ENCODE measurements around the gene PRCP. TPM values are rescaled to one million over a fixed set of nuclear protein-coding genes. Genes with fewer than 3 reads are reported as not detected.

The PRCP gene
- total and polyA plus RNA-seq, 2 donors (not counting 3 experiments of a cell fraction or from before 2014, with no cell fraction given) = 170 to 277 TPM

DNA sequence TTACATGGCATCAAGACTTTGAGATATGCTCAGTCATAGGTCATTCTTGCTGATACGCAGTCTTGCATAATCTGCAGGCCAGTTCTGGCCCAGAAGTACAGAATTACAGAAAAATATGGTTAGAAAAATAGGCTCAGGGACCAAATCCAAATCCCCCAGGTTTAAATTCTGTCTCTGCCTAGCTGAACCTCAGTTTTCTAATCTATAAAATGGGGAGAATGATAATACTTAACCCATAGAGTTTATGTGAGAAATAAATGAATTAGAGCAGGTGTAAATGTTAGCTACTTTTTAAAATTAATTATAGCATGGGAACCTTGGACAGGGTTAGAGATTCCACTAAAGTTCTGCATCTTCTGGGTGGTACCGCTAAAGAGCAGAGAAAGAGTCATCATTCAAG, 114.2 kb downstream of the PRCP start:
- no peak overlapping the region for H2AFZ ChIP-seq (ENCODE audit: low read depth, low read length)
- H3K9me3 ChIP-seq (replicated peaks; ENCODE audit: control insufficient read depth, insufficient read depth, low read length) = no peaks in the 10 kb centered on the region
- H4K20me1 ChIP-seq (replicated peaks; ENCODE audit: control insufficient read depth, extremely low read depth, insufficient read depth, low read length) = no peaks in the 10 kb centered on the region
- dilution Hi-C loops (cut with MboI; ENCODE audit: extremely low pct_ligation_motif_present, low sequenced_read_pairs) (no loop called here), intact Hi-C loops (cut with micrococcal nuclease) (no loop called here)
- TF ChIP-seq POLR2A (IDR thresholded peaks at IDR 0.05; ENCODE audit: low read depth, low read length) (no peak), POLR2AphosphoS5 (IDR thresholded peaks at IDR 0.05; ENCODE audit: insufficient read depth, low read depth, low read length) (no peak), EZH2 (IDR thresholded peaks at IDR 0.05; ENCODE audit: borderline replicate concordance, low read depth, low read length, severe bottlenecking) (no peak), FOS (IDR thresholded peaks at IDR 0.05; ENCODE audit: borderline replicate concordance, insufficient read depth, low read length) (no peak), CTCF (IDR thresholded peaks at IDR 0.05; ENCODE audit: extremely low read depth in 1 of 2, insufficient read depth in 1 of 2, low read depth in 1 of 2, low read length in 2 of 2) (no peak), MYC (IDR thresholded peaks at IDR 0.05; ENCODE audit: low read depth, low read length) (no peak), JUN (IDR thresholded peaks at IDR 0.05; ENCODE audit: borderline replicate concordance, insufficient read depth, insufficient read length, low read depth) (no peak), MAX (IDR thresholded peaks at IDR 0.05; ENCODE audit: insufficient read depth, insufficient read length) (no peak)
- no peaks in the 10 kb centered on the region for H3K79me2 ChIP-seq (ENCODE audit: control insufficient read depth, insufficient read depth, low read length)
- H3K4me3 ChIP-seq (replicated peaks in 1 of 3; ENCODE audit: insufficient read depth in 1 of 3, low read depth in 1 of 3, low read length in 3 of 3) = no peak overlapping the region
- CTCF ChIA-PET = interaction anchor here (1.4 to 2.0 kb wide), 2 partner anchors 9 to 12 kb away, joined by 5 to 17 read pairs; no protein-coding TSS in a partner anchor
- POLR2A ChIA-PET = no interaction called here
- no peak overlapping the region for H3K4me2 ChIP-seq (ENCODE audit: insufficient read depth, low read length)
- H3K36me3 ChIP-seq (ENCODE audit: control insufficient read depth in 2 of 2, extremely low read depth in 1 of 2, insufficient read depth in 2 of 2, low read length in 2 of 2) = no peaks in the 10 kb centered on the region
- BruUV-seq (replicated peaks) = no TSS peak
- H3K9me1 ChIP-seq (replicated peaks; ENCODE audit: control insufficient read depth, extremely low read depth, insufficient read depth, low read length) = no peaks in the 10 kb centered on the region
- no peak overlapping the region for H3K9ac ChIP-seq (replicated peaks; ENCODE audit: extremely low read depth, insufficient read depth, low read length)
- H3K27me3 ChIP-seq (ENCODE audit: control insufficient read depth in 2 of 2, insufficient read depth in 2 of 2, low read length in 2 of 2) = no peaks in the 10 kb centered on the region
- H3K4me1 ChIP-seq (ENCODE audit: control insufficient read depth, extremely low read depth, insufficient read depth, low read length) = peaks cover 2% of the 10 kb centered on the region
- no peak for FAIRE-seq
- no peak overlapping the region for H3K27ac ChIP-seq (ENCODE audit: insufficient read depth, low read depth, low read length)
- no peak for DNase-seq (ENCODE audit: low read depth, low spot score)

Data from endothelial cell of umbilical vein (primary cell).